Osteoblast (primary cell): Measurements from ENCODE around the gene FAXC. TPM values are rescaled to one million over a fixed set of nuclear protein-coding genes. Genes with fewer than 3 reads are reported as not detected.

ENCODE experiments used
- DNase-seq: peaks from one replicate; pipeline ENCODE4 v3.0.0; 2011; ENCODE audit warnings: low spot score, mixed read lengths; ENCODE audit not compliant: insufficient read length; ENCODE audit errors: missing footprints
- H2AFZ ChIP-seq: 2 replicates; pipeline ENCODE4 v1.6.0; 2011; ENCODE audit warnings: mild to moderate bottlenecking, low read length
- H3K27ac ChIP-seq: 2 replicates; pipeline ENCODE4 v1.5.1; 2011; ENCODE audit warnings: mild to moderate bottlenecking, low read depth, low read length, moderate library complexity
- H3K27me3 ChIP-seq: 2 replicates; pipeline ENCODE4 v1.6.0; 2012; ENCODE audit warnings: mild to moderate bottlenecking, control low read depth, inconsistent platforms, low read length, moderate library complexity; ENCODE audit not compliant: insufficient read depth
- H3K36me3 ChIP-seq: 2 replicates; pipeline ENCODE4 v1.5.1; 2011; ENCODE audit warnings: mild to moderate bottlenecking, low read length, control low read depth, moderate library complexity; ENCODE audit not compliant: insufficient read depth
- H3K4me1 ChIP-seq: 2 replicates; pipeline ENCODE4 v1.5.1; 2011; ENCODE audit warnings: mild to moderate bottlenecking, low read length, control low read depth, moderate library complexity; ENCODE audit not compliant: insufficient read depth
- H3K4me2 ChIP-seq: 2 replicates; pipeline ENCODE4 v1.6.0; 2011; ENCODE audit warnings: mild to moderate bottlenecking, low read length; ENCODE audit not compliant: insufficient read depth
- H3K4me3 ChIP-seq: fragments of 200-600 bp; sonication (generic); 3 replicates; pipeline ENCODE4 v1.5.1; 2012; ENCODE audit warnings: mild to moderate bottlenecking, low read length, inconsistent platforms; ENCODE audit not compliant: insufficient read depth
- H3K79me2 ChIP-seq: 2 replicates; pipeline ENCODE4 v1.6.0; 2012; ENCODE audit warnings: mild to moderate bottlenecking, low read length, control low read depth, inconsistent platforms; ENCODE audit not compliant: insufficient read depth
- H3K9me3 ChIP-seq: 2 replicates; pipeline ENCODE4 v1.5.1; 2011; ENCODE audit warnings: low read depth, low read length, control low read depth
- H4K20me1 ChIP-seq: 2 replicates; pipeline ENCODE4 v1.6.0; 2012; ENCODE audit warnings: mild to moderate bottlenecking, low read length, control low read depth; ENCODE audit not compliant: insufficient read depth
- CTCF ChIP-seq: IDR thresholded peaks from 2 replicates; pipeline ENCODE4 v1.5.1; 2011; ENCODE audit warnings: mild to moderate bottlenecking, low read depth, low read length, moderate library complexity; ENCODE audit errors: extremely low read depth
- total RNA-seq: library from RNA; depleted of rRNA; stranded (reverse); fragments of >200 nt; gene quantifications from 2 replicates; pipeline ENCODE4 v1.2.3, GENCODE V29; 2012

The FAXC gene
- total RNA-seq, 1 donor: 1.1 TPM

GRCh38 chr6:99334526-99335127 lies 14.8 kb downstream of the FAXC start:
- Histone ChIP-seq H3K36me3 (no peaks in the 10 kb centered on the region), H3K4me1 (no peaks in the 10 kb centered on the region), H3K27me3 (no peaks in the 10 kb centered on the region), H3K27ac (no peak overlapping the region), H3K4me3 (no peak overlapping the region), H3K4me2 (no peak overlapping the region), H3K79me2 (no peaks in the 10 kb centered on the region), H2AFZ (peak overlapping the region; percentile 19), H3K9me3 (no peaks in the 10 kb centered on the region), H4K20me1 (no peaks in the 10 kb centered on the region)
- peak; percentile 69 for TF ChIP-seq CTCF
- DNase-seq: peak; percentile 88

- Histone ChIP-seq H3K79me2 (no peaks in the 10 kb centered on the region), H3K4me2 (no peak overlapping the region), H3K4me1 (no peaks in the 10 kb centered on the region), H3K9me3 (no peaks in the 10 kb centered on the region), H3K36me3 (no peaks in the 10 kb centered on the region), H2AFZ (no peak overlapping the region), H3K27ac (no peak overlapping the region), H4K20me1 (no peaks in the 10 kb centered on the region), H3K4me3 (no peak overlapping the region), H3K27me3 (no peaks in the 10 kb centered on the region)
- TF ChIP-seq CTCF: no peak
- no peak for DNase-seq
These were observed 16.4 kb downstream of the FAXC start for GRCh38 chr6:99333068-99333467.

GRCh38 chr6:99331531-99331930 lies 17.9 kb downstream of the FAXC start:
- H3K4me3 ChIP-seq: no peak overlapping the region
- no peak for TF ChIP-seq CTCF
- H3K27me3 ChIP-seq: no peaks in the 10 kb centered on the region
- H4K20me1 ChIP-seq: no peaks in the 10 kb centered on the region
- H3K4me1 ChIP-seq: no peaks in the 10 kb centered on the region
- no peak overlapping the region for H2AFZ ChIP-seq
- no peaks in the 10 kb centered on the region for H3K36me3 ChIP-seq
- no peaks in the 10 kb centered on the region for H3K9me3 ChIP-seq
- H3K27ac ChIP-seq: no peak overlapping the region
- no peaks in the 10 kb centered on the region for H3K79me2 ChIP-seq
- DNase-seq: peak; percentile 75
- no peak overlapping the region for H3K4me2 ChIP-seq

GRCh38 chr6:99330159-99330558 lies 19.3 kb downstream of the FAXC start:
- H3K4me2 ChIP-seq: no peak overlapping the region
- H3K27ac ChIP-seq: no peak overlapping the region
- H3K4me1 ChIP-seq: no peaks in the 10 kb centered on the region
- H4K20me1 ChIP-seq: no peaks in the 10 kb centered on the region
- no peaks in the 10 kb centered on the region for H3K36me3 ChIP-seq
- peak; percentile 90 for TF ChIP-seq CTCF
- no peaks in the 10 kb centered on the region for H3K9me3 ChIP-seq
- no peak overlapping the region for H2AFZ ChIP-seq
- no peaks in the 10 kb centered on the region for H3K27me3 ChIP-seq
- H3K79me2 ChIP-seq: no peaks in the 10 kb centered on the region
- no peak for DNase-seq
- H3K4me3 ChIP-seq: no peak overlapping the region
